ENCODE data around the gene ZNF441.
"Not testable (repeated sequence)": the region's sequence is repeated elsewhere in the genome, so short reads cannot be mapped to it uniquely, and the experiment has no call there.

Gene ZNF441

GRCh38 chr19:11780431-11781020 lies 13.7 kb downstream of the ZNF441 start:
- no peak for DNase-seq (ENCODE audit: low read depth)

GRCh38 chr19:11781295-11782057 lies 14.7 kb downstream of the ZNF441 start:
- DNase-seq (ENCODE audit: low read depth), result no peak

GRCh38 chr19:11783767-11784166 lies 17.0 kb downstream of the ZNF441 start:
- no peak for DNase-seq (ENCODE audit: low read depth)

- no peak for DNase-seq (ENCODE audit: low read depth)
These were observed 17.6 kb downstream of the ZNF441 start for GRCh38 chr19:11784356-11784755.

GRCh38 chr19:11787536-11787935 lies 20.7 kb downstream of the ZNF441 start:
- DNase-seq (ENCODE audit: low read depth), result no peak

GRCh38 chr19:11792942-11793341 lies 26.1 kb downstream of the ZNF441 start:
- DNase-seq (ENCODE audit: low read depth), result no peak

GRCh38 chr19:11797491-11797890 lies 30.7 kb downstream of the ZNF441 start:
- peak; percentile 59 for DNase-seq (ENCODE audit: low read depth)

GRCh38 chr19:11798391-11799330 lies 31.9 kb downstream of the ZNF441 start, which contains the start of gene ZNF491:
Gene ZNF491 (plus strand): TSS chr19:11798523. CDS start chr19:11805954, 7,431 bp downstream.
- DNase-seq (ENCODE audit: low read depth), result peak; percentile 75

- no peak for DNase-seq (ENCODE audit: low read depth)
These were observed 39.7 kb downstream of the ZNF441 start for GRCh38 chr19:11806354-11807098.

- DNase-seq (ENCODE audit: low read depth), result no peak
These were observed 40.2 kb downstream of the ZNF441 start for GRCh38 chr19:11807099-11807380.

- no peak for DNase-seq (ENCODE audit: low read depth)
These were observed 46.9 kb downstream of the ZNF441 start for GRCh38 chr19:11813703-11814028.

- peak; percentile 79 for DNase-seq (ENCODE audit: low read depth)
These were observed 47.4 kb downstream of the ZNF441 start, which contains the start of gene ZNF440 for GRCh38 chr19:11814029-11814699. Gene ZNF440 (plus strand): TSS chr19:11814273. CDS start chr19:11814448, 175 bp downstream.

- no peak for DNase-seq (ENCODE audit: low read depth)
These were observed 47.9 kb downstream of the ZNF441 start for GRCh38 chr19:11814700-11815035.

- DNase-seq (ENCODE audit: low read depth), result no peak
These were observed 54.8 kb downstream of the ZNF441 start for GRCh38 chr19:11821474-11822109.

- not testable (repeated sequence) for DNase-seq (ENCODE audit: low read depth)
These were observed 62.4 kb downstream of the ZNF441 start for GRCh38 chr19:11828957-11829876.

GRCh38 chr19:11832253-11832912 lies 65.6 kb downstream of the ZNF441 start:
- DNase-seq (ENCODE audit: low read depth), result no peak

- DNase-seq (ENCODE audit: low read depth), result no peak
These were observed 66.7 kb downstream of the ZNF441 start for GRCh38 chr19:11833541-11833940.
